ENCODE measurements around the gene AK3.

Gene AK3

GRCh38 chr9:4746278-4747030 is 5.5 kb upstream of the AK3 start:
- no peak for DNase-seq

GRCh38 chr9:4743131-4743875 is 2.3 kb upstream of the AK3 start:
- DNase-seq: no peak

- no peak for DNase-seq
Measured at GRCh38 chr9:4742246-4742645, 1.2 kb upstream of the AK3 start.

GRCh38 chr9:4741365-4742089 is 525 bp upstream of the AK3 start:
- DNase-seq: no peak

GRCh38 chr9:4740388-4740637 is 689 bp downstream of the AK3 start:
- DNase-seq: no peak

DNA sequence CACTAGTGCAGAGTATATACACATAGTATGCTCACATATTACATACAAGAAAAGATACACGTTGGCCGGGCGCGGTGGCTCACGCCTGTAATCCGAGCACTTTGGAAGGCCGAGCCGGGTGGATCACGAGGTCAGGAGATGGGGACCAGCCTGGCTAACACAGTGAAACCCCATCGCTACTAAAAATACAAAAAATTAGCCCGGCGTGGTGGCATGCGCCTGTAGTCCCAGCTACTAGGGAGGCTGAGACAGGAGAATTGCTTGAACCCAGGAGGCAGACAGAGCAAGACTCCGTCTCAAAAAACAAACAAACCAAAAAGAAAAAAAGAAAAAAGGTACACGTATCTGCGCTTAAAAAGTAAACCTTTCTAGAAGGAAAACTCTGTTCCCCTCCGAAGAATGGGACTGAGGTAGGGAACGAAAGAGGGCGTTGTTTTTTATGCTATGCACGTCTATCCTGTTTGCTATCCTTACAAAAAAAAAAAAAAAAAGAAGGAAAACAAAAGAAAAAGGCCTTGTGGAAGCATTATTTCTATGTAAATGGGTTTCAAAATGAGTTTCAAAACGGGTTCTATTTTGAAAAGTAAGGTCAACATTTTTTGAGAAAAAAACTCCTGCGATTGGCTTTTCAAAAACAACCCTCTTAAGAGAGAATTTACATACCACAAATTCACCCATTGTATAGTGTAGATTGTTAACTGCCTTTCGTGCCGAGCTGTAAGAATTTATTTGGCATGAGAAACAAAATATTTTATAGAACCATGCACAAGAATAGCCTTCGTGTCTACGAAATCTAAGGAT is 1.2 kb downstream of the AK3 start:
- no peak for DNase-seq

DNA sequence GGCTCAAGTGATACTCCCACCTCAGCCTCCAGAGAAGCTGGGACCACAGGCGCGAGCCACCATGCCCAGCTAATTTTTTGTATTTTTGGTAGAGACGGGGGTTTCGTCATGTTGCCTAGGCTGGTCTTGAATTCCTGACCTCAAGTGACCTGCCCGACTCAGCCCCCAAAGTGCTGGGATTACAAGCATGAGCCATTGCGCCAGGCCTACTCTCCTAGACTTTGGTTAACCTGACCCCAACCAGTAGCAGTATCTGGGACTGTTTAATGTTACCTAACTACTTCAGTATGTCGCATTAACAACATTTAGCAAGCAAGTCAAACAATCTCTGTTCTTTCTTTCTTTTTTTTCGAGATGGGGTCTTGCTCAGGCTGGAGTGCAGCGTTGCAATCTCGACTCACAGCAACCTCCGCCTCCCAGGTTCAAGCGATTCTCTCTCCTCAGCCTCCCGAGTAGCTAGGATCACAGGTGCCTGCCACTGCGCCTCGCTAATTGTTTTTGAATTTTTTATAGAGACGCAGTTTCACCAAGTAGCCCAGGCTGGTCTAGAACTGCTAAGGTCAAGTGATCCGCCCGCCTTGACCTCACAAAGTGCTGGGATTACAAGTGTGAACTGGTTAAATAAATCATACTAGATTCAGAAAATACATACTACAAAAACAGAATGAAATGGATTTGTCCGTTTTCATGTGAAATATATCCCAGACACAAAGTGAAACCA is 2.0 kb downstream of the AK3 start:
- DNase-seq: no peak

- no peak for DNase-seq
Measured at GRCh38 chr9:4734150-4734549, 6.9 kb downstream of the AK3 start.

DNA sequence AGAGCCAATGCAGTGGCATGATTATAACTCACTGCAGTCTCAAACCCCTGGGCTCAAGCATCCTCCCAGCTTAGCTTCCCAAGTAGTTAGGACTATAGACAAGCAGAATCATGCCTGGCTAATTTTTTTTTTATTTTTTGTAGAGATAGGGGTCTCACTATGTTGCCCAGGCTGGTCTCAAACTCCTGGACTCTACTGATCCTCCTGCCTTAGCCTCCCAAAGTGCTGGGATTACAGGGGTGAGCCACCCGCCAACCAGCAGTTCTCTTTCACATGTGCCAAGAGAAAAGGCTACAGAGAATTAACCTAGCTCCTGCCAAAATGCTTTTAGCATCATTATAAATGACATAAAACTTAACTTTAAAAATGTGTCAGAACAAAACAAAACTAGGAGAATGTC is 8.1 kb downstream of the AK3 start:
- no peak for DNase-seq

GRCh38 chr9:4727593-4727992 is 13.4 kb downstream of the AK3 start:
- DNase-seq: no peak

DNA sequence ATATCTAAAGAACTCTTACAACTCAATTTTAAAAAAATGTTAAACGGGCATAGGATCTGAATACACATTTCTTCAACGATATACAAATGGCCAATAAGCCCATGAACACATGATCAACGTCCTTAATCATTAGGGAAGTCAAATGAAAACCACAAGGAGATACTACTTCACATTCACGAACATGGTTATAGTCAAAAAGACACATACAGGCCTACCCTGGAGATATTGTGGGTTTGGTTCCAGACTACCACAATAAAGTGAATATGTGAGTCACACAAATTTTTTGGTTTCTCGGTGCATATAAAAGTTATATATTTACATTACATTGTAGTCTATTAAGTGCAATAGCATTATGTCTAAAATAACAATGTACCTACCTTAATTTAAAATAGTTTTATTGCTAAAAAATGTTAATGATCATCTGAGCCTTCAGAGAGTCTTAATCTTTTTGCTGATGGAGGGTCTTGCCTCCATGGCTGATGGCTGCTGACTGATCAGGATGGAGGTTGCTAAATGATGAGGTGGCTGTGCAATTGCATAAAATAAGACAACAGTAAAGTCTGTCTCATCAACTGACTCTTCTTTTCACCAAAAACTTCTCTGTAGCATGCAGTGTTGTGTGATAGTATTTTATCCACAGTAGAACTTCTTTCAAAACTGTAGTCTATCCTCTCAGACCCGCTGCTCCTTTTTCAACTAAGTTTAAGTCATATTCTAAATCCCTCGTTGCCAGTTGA is 15.1 kb downstream of the AK3 start:
- DNase-seq: no peak

DNA sequence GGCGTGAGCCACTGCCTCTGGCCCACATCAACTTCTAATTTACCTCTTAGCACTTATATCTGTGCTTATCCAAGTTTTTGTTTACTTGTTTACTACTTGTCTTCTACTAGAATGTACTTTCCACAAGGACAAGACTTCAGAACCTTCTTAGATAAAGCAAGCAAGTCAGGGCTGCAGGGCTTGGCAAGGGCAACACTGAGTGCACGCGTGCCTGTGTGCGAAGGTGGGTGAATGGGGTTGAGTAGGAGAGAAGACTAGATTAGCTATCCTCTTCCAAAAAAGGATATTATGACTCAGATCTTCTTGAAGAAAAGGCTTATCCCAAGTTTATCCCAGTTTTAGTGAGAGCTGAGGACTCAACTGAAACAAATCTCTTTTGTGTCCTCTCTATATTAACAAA is 19.3 kb downstream of the AK3 start:
- no peak for DNase-seq

DNA sequence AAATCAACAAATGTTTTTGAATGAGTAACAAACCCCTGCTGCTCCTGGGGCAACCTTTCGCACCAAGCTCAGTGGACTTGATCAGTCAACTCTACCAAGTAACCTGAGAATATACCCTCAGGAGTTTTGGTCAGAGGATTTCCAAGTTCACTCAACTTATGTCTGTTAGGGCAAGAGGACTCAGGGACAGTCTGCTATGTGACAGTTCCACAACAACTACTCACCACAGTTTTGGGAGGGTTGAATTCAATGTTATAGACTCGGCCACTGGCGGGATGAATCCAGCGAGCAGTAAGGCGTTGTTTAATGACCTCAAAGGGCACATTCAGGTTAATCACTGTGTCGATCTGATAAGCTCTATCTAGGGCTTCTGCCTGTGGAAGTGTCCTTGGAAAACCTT is 22.1 kb downstream of the AK3 start:
- DNase-seq: no peak

DNA sequence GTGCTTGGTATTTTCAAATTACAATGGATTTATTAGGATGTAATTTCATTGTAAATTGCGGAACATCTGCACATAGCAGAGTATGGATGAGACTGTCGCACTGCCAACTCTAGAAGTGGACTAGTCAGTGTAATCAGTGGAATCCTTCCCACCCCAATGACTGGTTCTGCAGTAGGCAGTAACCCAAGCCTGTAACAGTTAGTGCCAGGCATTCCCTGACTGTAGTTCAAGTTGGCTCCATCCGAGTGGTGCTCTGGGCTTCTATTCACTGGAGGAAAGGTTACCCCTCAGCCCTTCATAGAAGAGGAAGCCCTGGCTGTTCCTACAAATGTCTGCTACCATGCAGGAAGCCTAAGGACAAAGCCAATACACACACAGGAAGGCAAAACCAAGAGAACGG is 23.2 kb downstream of the AK3 start:
- DNase-seq: no peak

DNA sequence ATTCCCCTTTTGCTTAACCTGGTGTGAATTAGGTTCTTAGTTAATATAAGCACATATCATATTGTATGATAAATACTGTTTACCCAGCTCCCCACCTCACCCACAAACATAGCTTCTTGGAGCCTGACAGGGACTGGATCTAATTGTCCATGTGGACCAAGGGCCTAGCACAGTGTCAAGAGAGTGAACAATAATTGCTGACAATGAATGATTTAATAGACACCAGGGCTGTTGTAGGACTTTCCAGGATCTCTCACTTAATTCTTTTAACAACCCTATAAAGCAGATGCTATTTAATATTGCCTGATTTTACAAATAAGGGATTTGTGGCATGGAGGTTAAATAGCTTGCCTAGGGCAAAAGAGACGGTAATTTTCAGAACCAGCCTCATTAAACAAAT is 24.8 kb downstream of the AK3 start:
- no peak for DNase-seq

DNA sequence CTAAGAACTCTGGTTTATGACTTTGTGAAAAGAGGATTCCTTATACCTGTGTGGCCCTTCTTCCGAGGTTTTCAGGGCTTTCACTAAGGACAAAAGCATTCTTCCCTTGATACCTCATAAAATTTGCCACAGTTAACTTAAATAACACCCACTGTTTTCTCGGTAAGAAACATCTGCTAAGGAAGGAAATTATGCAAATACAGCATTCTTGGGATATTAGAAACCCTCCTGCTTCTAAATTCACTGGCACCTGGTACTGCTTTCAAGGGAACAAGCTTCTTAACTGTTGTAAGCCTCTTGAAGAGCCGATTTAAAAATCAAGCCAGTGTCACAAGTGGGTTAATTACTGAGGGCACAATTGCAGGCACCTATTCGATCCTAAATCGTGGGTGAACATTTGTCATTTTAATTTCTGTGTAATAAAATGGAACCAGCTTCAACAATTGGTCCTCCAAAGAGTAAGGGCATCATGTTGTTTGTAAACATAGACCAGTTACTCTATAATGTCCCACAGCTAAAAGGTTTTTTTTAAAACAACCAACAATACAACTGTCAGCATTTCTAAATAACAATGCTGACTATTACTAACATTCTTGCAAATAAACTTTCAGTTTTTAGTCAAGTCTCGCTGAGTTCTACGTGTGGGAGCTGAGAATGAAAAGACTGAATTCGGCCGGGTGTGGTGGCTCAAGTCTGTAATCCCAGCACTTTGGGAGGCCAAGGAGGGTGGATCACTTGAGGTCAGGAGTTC is 26.6 kb downstream of the AK3 start:
- DNase-seq: no peak

- no peak for DNase-seq
Measured at GRCh38 chr9:4713849-4714248, 27.2 kb downstream of the AK3 start.

DNA sequence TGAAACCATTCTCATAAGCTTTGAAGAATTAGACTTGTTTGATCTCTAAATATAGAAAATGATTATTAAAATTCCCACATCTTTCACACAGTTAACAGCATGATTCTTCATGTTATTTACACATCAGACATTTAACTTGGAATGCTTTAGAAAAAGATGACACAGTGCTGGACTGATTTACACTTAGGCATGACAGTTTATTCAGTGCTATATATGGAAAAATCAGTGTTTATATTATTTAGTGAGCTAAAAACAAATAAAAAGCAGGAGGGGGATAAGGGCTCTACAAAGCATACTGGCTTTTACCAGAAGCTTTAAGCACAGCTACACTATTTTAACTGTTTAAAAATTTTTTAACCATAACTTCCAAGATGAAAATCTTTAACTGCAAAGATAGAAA is 31.6 kb downstream of the AK3 start:
- DNase-seq: no peak

GRCh38 chr9:4706971-4707622 is 33.9 kb downstream of the AK3 start:
- no peak for DNase-seq

- DNase-seq: no peak
Measured at GRCh38 chr9:4706021-4706420, 35.0 kb downstream of the AK3 start.

GRCh38 chr9:4704129-4704528 is 36.9 kb downstream of the AK3 start:
- DNase-seq: no peak
